Neuronal stem cell (in vitro differentiated cells): Measurements from ENCODE around the gene SRCIN1.

Experiments used
- DNase-seq: peaks from one replicate; pipeline ENCODE4 v3.0.0-alpha.2; 2013; ENCODE audit warnings: low spot score
- H2AFZ ChIP-seq: one replicate; pipeline ENCODE4 v1.6.1; 2013; ENCODE audit warnings: mild to moderate bottlenecking, low read length, inconsistent platforms
- H2AK5ac ChIP-seq: 2 replicates; pipeline ENCODE4 v1.6.1; 2013; ENCODE audit warnings: low read depth, mild to moderate bottlenecking, inconsistent platforms, low read length, moderate library complexity, mixed read lengths
- H2BK120ac ChIP-seq: 2 replicates; pipeline ENCODE4 v1.6.1; 2013; ENCODE audit warnings: low read depth, mild to moderate bottlenecking, inconsistent platforms, low read length, moderate library complexity, mixed read lengths
- H2BK12ac ChIP-seq: one replicate; pipeline ENCODE4 v1.6.1; 2013; ENCODE audit warnings: low read length, inconsistent platforms
- H2BK15ac ChIP-seq: 2 replicates; pipeline ENCODE4 v1.6.1; 2013; ENCODE audit warnings: mild to moderate bottlenecking, low read length, inconsistent platforms, mixed read lengths
- H2BK5ac ChIP-seq: one replicate; pipeline ENCODE4 v1.6.1; 2013; ENCODE audit warnings: inconsistent platforms, mild to moderate bottlenecking, low read length, moderate library complexity
- H3K14ac ChIP-seq: one replicate; pipeline ENCODE4 v1.6.1; 2013; ENCODE audit warnings: low read length, inconsistent platforms
- H3K18ac ChIP-seq: 2 replicates; pipeline ENCODE4 v1.6.1; 2013; ENCODE audit warnings: low read length, inconsistent platforms
- H3K23ac ChIP-seq: 2 replicates; pipeline ENCODE4 v1.6.1; 2013; ENCODE audit warnings: low read depth, mild to moderate bottlenecking, mixed read lengths, low read length, inconsistent platforms; ENCODE audit not compliant: poor library complexity
- H3K27ac ChIP-seq: replicated peaks from 3 replicates; pipeline ENCODE4 v1.5.1; 2013; ENCODE audit warnings: low read length, inconsistent platforms
- H3K27me3 ChIP-seq, 3 experiments: 2 replicates each; pipeline ENCODE4 v1.6.1; 2013; ENCODE audit warnings: low read length in 3 of 3, mild to moderate bottlenecking in 2 of 3, inconsistent platforms in 1 of 3, low read depth in 1 of 3, mixed read lengths in 1 of 3, moderate library complexity in 1 of 3; ENCODE audit not compliant: control insufficient read depth in 3 of 3, insufficient read depth in 3 of 3
- H3K36me3 ChIP-seq, 2 donors: replicated peaks in 1 of 2; 2 replicates each; pipeline ENCODE4 v1.6.1; 2013; ENCODE audit warnings: low read length in 2 of 2; ENCODE audit not compliant: control insufficient read depth in 2 of 2, insufficient read depth in 2 of 2
- H3K4ac ChIP-seq: 2 replicates; pipeline ENCODE4 v1.6.1; 2013; ENCODE audit warnings: inconsistent platforms, mild to moderate bottlenecking, low read length, moderate library complexity
- H3K4me1 ChIP-seq, 2 donors: 1 replicate in 1 of 2; 2 replicates in 1 of 2; pipeline ENCODE4 v1.6.1; 2013; ENCODE audit warnings: low read length in 2 of 2, low read depth in 1 of 2; ENCODE audit not compliant: control insufficient read depth in 2 of 2, insufficient read depth in 1 of 2
- H3K4me2 ChIP-seq: one replicate; pipeline ENCODE4 v1.6.1; 2013; ENCODE audit warnings: mild to moderate bottlenecking, low read length, inconsistent platforms; ENCODE audit not compliant: insufficient read depth, poor library complexity, severe bottlenecking
- H3K4me3 ChIP-seq, 2 donors: 2 replicates each; pipeline ENCODE4 v1.5.1; 2013; ENCODE audit warnings: low read length in 2 of 2, mild to moderate bottlenecking in 2 of 2, inconsistent platforms in 1 of 2, moderate library complexity in 1 of 2
- H3K79me1 ChIP-seq: one replicate; pipeline ENCODE4 v1.6.1; 2013; ENCODE audit warnings: low read depth, mild to moderate bottlenecking, inconsistent platforms, low read length, moderate library complexity
- H3K9ac ChIP-seq: one replicate; pipeline ENCODE4 v1.6.1; 2013; ENCODE audit warnings: mild to moderate bottlenecking, low read depth, low read length, inconsistent platforms; ENCODE audit not compliant: poor library complexity
- H3K9me3 ChIP-seq, 2 donors: replicated peaks in 1 of 2; 2 replicates each; pipeline versions ENCODE3 to v1.6.1; 2013; ENCODE audit warnings: low read length in 2 of 2, mild to moderate bottlenecking in 2 of 2, inconsistent platforms in 1 of 2, low read depth in 1 of 2, mixed read lengths in 1 of 2, moderate library complexity in 1 of 2; ENCODE audit not compliant: control insufficient read depth in 2 of 2, insufficient read depth in 1 of 2
- H4K8ac ChIP-seq: one replicate; pipeline ENCODE4 v1.6.1; 2013; ENCODE audit warnings: low read depth, mild to moderate bottlenecking, inconsistent platforms, low read length, moderate library complexity
- H4K91ac ChIP-seq: one replicate; pipeline ENCODE4 v1.6.1; 2013; ENCODE audit warnings: low read length, low read depth, mild to moderate bottlenecking, inconsistent platforms; ENCODE audit not compliant: poor library complexity
- WGBS, 2 donors: extraction: QIAGEN DNeasy Blood & Tissue Kit; methylation state at CpG; one replicate each; pipeline ENCODE4 v1.1.7; 2013; ENCODE audit warnings: missing lambda C conversion rate in 2 of 2, mixed read lengths in 1 of 2; ENCODE audit not compliant: insufficient read length in 2 of 2, insufficient replicate concordance in 1 of 2; ENCODE audit errors: extremely low coverage in 2 of 2; 5-methylcytosine and 5-hydroxymethylcytosine counted together

Gene SRCIN1

DNA sequence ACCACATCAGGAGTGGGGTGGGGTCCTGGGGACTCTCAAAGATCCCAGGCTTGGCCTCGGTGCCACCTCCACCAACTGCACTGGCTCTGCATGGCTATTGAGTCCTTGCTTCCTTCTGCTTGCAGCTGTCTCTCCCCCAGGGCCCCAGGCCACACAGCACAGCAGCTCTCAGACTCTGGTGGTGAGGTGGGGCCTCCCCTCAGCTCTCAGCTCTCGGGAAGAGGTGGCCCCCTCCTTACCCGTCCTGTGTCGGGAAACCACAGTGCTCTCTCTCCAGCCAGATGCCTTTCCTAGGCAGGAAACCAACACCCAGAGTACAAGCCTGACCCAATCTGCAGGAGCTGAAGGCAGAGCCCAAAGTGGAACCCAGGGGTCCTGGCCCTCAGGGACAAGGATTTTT is 18.5 kb downstream of the SRCIN1 start:
- no peak overlapping the region for H2BK5ac ChIP-seq
- no peak for DNase-seq
- H2BK120ac ChIP-seq: peak overlapping the region; percentile 32
- peak overlapping the region; percentile 66 for H3K14ac ChIP-seq
- H3K23ac ChIP-seq: peak overlapping the region; percentile 48
- H3K18ac ChIP-seq: peak overlapping the region; percentile 72
- H4K8ac ChIP-seq: no peak overlapping the region
- H3K36me3 ChIP-seq: no peaks in the 10 kb centered on the region
- WGBS, 2 donors: no CpG with 5 or more reads among the region's 4 CpGs
- peaks cover 38 to 43% of the 10 kb centered on the region in 2 donors for H3K4me1 ChIP-seq
- no peak overlapping the region for H2BK12ac ChIP-seq
- no peaks in the 10 kb centered on the region for H3K27me3 ChIP-seq
- no peak overlapping the region for H3K4me3 ChIP-seq
- H3K27ac ChIP-seq: no peak overlapping the region
- no peaks in the 10 kb centered on the region for H3K9me3 ChIP-seq
- H3K79me1 ChIP-seq: peaks cover 2% of the 10 kb centered on the region
- no peak overlapping the region for H2AFZ ChIP-seq
- H3K9ac ChIP-seq: no peak overlapping the region
- H2BK15ac ChIP-seq: no peak overlapping the region
- no peak overlapping the region for H4K91ac ChIP-seq
- H3K4ac ChIP-seq: no peak overlapping the region
- H3K4me2 ChIP-seq: no peak overlapping the region
- H2AK5ac ChIP-seq: peak overlapping the region; percentile 27

DNA sequence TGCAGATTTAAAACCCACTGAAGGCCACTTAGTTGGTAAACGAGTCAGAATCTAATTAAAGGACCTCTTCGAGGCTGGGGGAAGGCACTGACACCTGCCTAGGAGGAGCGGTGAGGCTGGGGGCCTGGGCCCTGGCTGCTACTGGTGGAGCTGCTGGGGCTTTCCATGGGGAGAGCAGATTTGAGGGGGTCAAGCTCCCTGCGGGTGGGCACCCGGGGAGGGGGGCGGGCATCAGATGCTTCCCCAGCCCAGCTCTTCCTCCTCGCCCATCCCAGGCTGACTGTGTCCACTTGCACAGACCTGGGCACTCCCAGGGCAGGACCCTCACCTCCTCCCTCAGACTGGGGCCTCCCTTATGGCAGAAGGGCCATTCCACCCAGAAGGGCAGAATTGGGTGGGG is 19.0 kb downstream of the SRCIN1 start:
- Histone ChIP-seq H3K4me1 (peaks cover 38 to 40% of the 10 kb centered on the region in 2 donors), H2BK12ac (no peak overlapping the region), H3K4ac (no peak overlapping the region), H3K4me3 (no peak overlapping the region), H2AFZ (no peak overlapping the region), H3K4me2 (no peak overlapping the region), H4K91ac (no peak overlapping the region), H2AK5ac (peak overlapping the region; percentile 27), H3K79me1 (peaks cover 2% of the 10 kb centered on the region), H2BK5ac (no peak overlapping the region), H3K9me3 (no peaks in the 10 kb centered on the region), H3K18ac (no peak overlapping the region), H3K9ac (no peak overlapping the region), H3K27ac (no peak overlapping the region), H4K8ac (no peak overlapping the region), H2BK120ac (peak overlapping the region; percentile 32), H2BK15ac (no peak overlapping the region), H3K27me3 (no peaks in the 10 kb centered on the region), H3K14ac (no peak overlapping the region), H3K23ac (no peak overlapping the region), H3K36me3 (no peaks in the 10 kb centered on the region)
- no CpG with 5 or more reads among the region's 7 CpGs for WGBS, 2 donors
- DNase-seq: no peak

DNA sequence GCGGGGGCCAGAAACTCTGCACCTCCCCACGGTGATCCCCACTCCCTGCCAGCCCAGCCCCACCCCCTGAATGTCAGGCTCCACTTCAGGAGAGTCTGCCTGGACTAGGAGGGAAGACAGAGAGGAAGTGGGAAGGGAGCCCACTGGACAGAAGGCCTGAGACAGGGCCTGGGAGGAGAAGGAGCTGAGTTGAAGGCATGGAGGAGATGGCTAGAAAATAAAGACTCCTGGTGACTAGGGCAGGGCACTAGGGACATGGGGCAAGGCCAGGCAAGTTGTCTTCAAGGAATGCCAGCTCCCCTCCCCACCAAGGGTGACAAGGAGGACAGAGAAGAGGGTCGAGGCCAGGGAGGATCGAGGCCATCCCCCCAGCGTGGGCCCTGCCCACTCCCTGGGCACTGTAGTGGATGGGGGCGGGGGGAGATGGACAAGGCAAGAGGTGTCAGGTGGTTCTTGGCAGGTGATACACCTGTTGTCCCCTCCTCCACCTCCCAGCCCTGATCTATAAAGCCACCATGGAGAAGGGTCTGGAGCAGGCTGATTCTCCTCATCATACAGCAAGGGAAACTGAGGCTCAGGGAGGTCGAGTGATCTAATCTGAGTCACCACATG is 19.7 kb downstream of the SRCIN1 start:
- Histone ChIP-seq H3K79me1 (peaks cover 2% of the 10 kb centered on the region), H3K18ac (peak overlapping the region; percentile 31), H4K8ac (no peak overlapping the region), H3K27me3 (no peaks in the 10 kb centered on the region), H4K91ac (no peak overlapping the region), H3K27ac (no peak overlapping the region), H2AFZ (no peak overlapping the region), H2AK5ac (peak overlapping the region; percentile 12), H3K23ac (peak overlapping the region; percentile 9), H2BK5ac (no peak overlapping the region), H3K14ac (no peak overlapping the region), H2BK120ac (no peak overlapping the region), H3K4me2 (no peak overlapping the region), H3K4me1 (peaks cover 31 to 33% of the 10 kb centered on the region in 2 donors), H2BK15ac (no peak overlapping the region), H3K4ac (no peak overlapping the region), H3K9me3 (no peaks in the 10 kb centered on the region), H3K9ac (peak overlapping the region; percentile 50), H3K36me3 (no peaks in the 10 kb centered on the region), H3K4me3 (no peak overlapping the region), H2BK12ac (no peak overlapping the region)
- WGBS, 2 donors: no CpG with 5 or more reads among the region's 7 CpGs
- DNase-seq: no peak

DNA sequence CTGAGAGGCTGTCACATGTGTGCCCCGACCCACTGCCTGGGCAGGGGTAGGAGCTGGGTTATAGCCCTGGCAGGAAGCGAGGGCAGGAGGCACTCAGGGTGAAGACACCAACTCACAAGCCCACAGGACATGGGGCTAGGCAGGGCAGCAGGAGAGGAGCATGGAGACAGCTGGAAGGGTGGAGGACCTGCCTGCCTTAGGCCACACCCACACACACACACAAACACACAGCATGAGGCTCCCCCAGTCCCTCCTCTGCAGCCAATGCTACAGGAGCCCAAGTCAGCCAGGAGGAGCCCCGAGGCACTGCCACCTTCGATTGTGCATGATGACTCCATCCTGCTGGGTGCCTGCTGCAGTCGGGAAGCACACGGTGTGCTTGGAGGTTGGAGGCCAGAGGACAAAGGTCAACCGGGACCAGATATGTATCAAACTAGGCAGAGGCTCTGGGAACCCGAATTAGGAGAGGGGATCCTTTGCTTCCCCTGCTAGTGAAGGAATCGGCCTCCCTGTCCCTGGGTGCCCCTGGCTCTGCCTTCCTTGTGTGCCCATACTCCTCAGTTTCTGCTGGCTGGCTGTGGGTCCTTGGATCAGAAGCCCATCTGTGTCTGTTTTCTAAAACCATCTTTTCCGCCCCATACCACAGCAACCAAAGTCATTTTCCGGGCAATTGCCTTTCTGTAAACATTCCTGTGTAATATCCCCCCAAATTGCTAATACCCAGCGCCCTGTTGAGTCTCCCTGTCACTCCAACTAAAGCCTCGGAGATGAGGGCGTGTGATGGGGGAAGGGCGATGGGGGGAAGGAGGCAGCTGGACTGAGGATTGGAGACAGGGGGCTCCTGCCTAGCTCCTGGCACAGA is 20.5 kb downstream of the SRCIN1 start:
- no peak for DNase-seq
- no peak overlapping the region for H2BK12ac ChIP-seq
- no peak overlapping the region for H4K8ac ChIP-seq
- peak overlapping the region; percentile 9 for H3K23ac ChIP-seq
- H3K18ac ChIP-seq: peak overlapping the region; percentile 53
- no peak overlapping the region for H2BK5ac ChIP-seq
- H2BK15ac ChIP-seq: no peak overlapping the region
- H2BK120ac ChIP-seq: no peak overlapping the region
- peak overlapping the region; percentile 97 for H3K14ac ChIP-seq
- H4K91ac ChIP-seq: no peak overlapping the region
- no peak overlapping the region for H3K4ac ChIP-seq
- peak overlapping the region; percentile 60 for H3K9ac ChIP-seq
- H3K36me3 ChIP-seq: no peaks in the 10 kb centered on the region
- H3K4me1 ChIP-seq: peaks cover 31 to 32% of the 10 kb centered on the region in 2 donors
- H3K27ac ChIP-seq: no peak overlapping the region
- peaks cover 0 to 3% (median 0%) of the 10 kb centered on the region in 3 experiments for H3K27me3 ChIP-seq
- H2AFZ ChIP-seq: no peak overlapping the region
- peaks cover 2% of the 10 kb centered on the region for H3K79me1 ChIP-seq
- no peak overlapping the region for H3K4me3 ChIP-seq
- WGBS, 2 donors: no CpG with 5 or more reads among the region's 15 CpGs
- H3K4me2 ChIP-seq: no peak overlapping the region
- H2AK5ac ChIP-seq: peak overlapping the region; percentile 15
- H3K9me3 ChIP-seq: no peaks in the 10 kb centered on the region
